Osteocyte (in vitro differentiated cells): Measurements from ENCODE around the gene PRM3. TPM values are rescaled to one million over a fixed set of nuclear protein-coding genes. Genes with fewer than 3 reads are reported as not detected.

ENCODE experiments used
- DNase-seq: peaks from one replicate; pipeline ENCODE4 v3.0.0; 2021; ENCODE audit warnings: mixed read lengths; ENCODE audit not compliant: unreplicated experiment; ENCODE audit errors: extremely low spot score
- H3K27ac Mint-ChIP-seq: one replicate; pipeline ENCODE4 v1.8.0; 2021; ENCODE audit warnings: mild to moderate bottlenecking, mixed read lengths; ENCODE audit not compliant: unreplicated experiment
- H3K27me3 Mint-ChIP-seq: one replicate; pipeline ENCODE4 v1.8.0; 2021; ENCODE audit warnings: mixed read lengths; ENCODE audit not compliant: unreplicated experiment
- H3K36me3 Mint-ChIP-seq: one replicate; pipeline ENCODE4 v1.8.0; 2021; ENCODE audit warnings: mixed read lengths; ENCODE audit not compliant: unreplicated experiment
- H3K4me1 Mint-ChIP-seq: one replicate; pipeline ENCODE4 v1.8.0; 2021; ENCODE audit warnings: mixed read lengths; ENCODE audit not compliant: unreplicated experiment
- H3K4me3 Mint-ChIP-seq: one replicate; pipeline ENCODE4 v1.8.0; 2021; ENCODE audit warnings: mild to moderate bottlenecking, moderate library complexity, mixed read lengths; ENCODE audit not compliant: unreplicated experiment
- H3K9me3 Mint-ChIP-seq: one replicate; pipeline ENCODE4 v1.8.0; 2021; ENCODE audit warnings: mixed read lengths; ENCODE audit not compliant: unreplicated experiment
- microRNA-seq: library from miRNA; unstranded; fragments of <30 nt; microRNA quantifications from one replicate; pipeline ENCODE4 v1.1.0, GENCODE V29; 2020; ENCODE audit not compliant: unreplicated experiment
- total RNA-seq: library from RNA; stranded (reverse); gene quantifications from 2 replicates; pipeline ENCODE4 v1.2.1, GENCODE V29; 2021
- TF ChIP-seq, protein P1 (sequence below): fragments of 200-600 bp; sonication (generic); IDR thresholded peaks from 2 replicates; pipeline ENCODE4 v1.5.0; 2021; ENCODE audit warnings: antibody characterized with exemption, mild to moderate bottlenecking, moderate library complexity

PRM3 gene
- total RNA-seq, 1 donor from 2014 or later: not detected

DNA sequence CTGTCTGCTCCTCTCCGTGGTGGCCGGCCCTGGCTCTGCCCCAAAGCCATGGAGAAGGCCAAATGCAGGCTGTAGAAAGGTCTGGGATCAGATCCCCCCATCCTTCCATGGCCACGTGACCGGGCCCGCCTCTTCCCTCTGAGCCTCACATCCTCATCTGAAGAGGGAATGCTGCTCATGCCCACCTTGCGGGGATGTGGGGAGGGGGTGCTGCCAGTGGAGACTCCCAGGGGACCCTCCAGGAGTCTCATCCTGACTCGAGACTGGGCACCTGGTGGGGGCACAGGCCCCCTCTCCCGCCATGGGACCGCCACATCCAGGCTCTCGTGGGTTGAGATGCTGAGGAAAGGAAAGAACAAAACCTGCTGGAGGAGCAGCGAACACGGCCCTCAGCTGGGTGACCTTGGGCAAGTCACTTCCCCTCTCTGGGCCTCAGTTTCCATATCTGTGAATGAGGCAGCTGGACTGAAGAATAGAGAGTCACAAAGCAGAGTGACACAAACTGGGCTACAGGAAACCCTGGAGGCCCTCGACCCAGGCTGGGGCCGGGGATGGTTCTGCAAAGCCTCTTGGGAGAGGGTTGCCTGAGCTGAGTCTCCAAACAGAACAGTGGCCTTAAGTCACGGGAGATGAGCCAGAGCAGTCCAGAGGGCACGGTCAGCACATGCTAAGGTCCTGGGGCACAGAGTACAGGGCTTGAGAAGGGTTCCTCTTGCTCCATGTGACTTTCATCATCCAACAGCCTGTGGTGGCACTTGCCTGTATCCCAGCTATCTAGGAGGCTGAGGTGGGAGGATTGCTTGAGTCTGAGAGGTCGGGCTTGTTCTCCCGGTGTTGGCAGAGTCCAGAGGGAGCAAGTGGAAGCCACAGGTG lies 47.5 kb downstream of the PRM3 start:
- no peak overlapping the region for H3K4me3 Mint-ChIP-seq
- DNase-seq: no peak
- TF ChIP-seq, protein P1, sequence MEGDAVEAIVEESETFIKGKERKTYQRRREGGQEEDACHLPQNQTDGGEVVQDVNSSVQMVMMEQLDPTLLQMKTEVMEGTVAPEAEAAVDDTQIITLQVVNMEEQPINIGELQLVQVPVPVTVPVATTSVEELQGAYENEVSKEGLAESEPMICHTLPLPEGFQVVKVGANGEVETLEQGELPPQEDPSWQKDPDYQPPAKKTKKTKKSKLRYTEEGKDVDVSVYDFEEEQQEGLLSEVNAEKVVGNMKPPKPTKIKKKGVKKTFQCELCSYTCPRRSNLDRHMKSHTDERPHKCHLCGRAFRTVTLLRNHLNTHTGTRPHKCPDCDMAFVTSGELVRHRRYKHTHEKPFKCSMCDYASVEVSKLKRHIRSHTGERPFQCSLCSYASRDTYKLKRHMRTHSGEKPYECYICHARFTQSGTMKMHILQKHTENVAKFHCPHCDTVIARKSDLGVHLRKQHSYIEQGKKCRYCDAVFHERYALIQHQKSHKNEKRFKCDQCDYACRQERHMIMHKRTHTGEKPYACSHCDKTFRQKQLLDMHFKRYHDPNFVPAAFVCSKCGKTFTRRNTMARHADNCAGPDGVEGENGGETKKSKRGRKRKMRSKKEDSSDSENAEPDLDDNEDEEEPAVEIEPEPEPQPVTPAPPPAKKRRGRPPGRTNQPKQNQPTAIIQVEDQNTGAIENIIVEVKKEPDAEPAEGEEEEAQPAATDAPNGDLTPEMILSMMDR: no peak
- H3K36me3 Mint-ChIP-seq: no peaks in the 10 kb centered on the region
- H3K4me1 Mint-ChIP-seq: peaks cover 8% of the 10 kb centered on the region
- peaks cover 2% of the 10 kb centered on the region for H3K27me3 Mint-ChIP-seq
- no peak overlapping the region for H3K27ac Mint-ChIP-seq
- H3K9me3 Mint-ChIP-seq: no peaks in the 10 kb centered on the region

DNA sequence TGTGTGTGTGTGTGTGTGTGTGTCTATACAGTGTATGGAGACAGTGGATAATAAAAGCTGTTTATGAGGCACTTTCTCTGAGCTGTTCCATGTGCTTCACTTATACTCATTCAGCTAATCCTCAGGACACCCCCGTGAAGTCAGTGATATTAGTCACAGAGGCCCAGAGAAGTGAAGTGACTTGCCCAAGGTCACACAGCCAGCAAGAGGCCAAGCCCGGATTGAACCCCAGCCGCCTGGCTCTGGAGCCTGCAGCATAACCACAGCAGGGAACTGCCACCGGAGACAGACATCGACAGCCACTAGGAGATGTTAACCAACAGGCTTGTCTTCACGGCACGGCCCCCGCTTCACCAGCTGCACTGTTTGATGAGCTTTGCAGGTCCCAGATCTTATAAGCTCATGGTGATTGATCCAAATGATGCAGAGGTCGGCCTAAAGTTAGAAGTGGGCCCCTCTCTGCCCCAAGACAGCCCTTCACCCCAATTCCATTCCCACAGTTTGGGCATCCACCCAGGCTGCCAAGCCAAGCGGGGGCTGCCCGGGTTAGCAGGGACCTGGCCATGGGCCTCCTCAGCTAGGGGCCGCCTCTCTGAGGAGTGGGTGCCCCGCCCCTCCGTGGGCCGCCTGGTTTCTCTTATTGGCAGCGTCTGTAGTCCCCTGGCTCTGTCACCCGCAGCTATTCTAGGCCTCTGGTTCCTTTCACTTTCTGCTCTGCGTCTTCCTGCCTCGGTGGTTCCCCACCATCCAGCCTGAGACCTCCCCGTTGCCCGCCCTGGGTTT lies 48.3 kb downstream of the PRM3 start:
- DNase-seq: no peak
- TF ChIP-seq, protein P1: no peak
- H3K27ac Mint-ChIP-seq: no peak overlapping the region
- no peaks in the 10 kb centered on the region for H3K36me3 Mint-ChIP-seq
- peaks cover 8% of the 10 kb centered on the region for H3K4me1 Mint-ChIP-seq
- H3K9me3 Mint-ChIP-seq: no peaks in the 10 kb centered on the region
- H3K4me3 Mint-ChIP-seq: no peak overlapping the region
- H3K27me3 Mint-ChIP-seq: peaks cover 2% of the 10 kb centered on the region

DNA sequence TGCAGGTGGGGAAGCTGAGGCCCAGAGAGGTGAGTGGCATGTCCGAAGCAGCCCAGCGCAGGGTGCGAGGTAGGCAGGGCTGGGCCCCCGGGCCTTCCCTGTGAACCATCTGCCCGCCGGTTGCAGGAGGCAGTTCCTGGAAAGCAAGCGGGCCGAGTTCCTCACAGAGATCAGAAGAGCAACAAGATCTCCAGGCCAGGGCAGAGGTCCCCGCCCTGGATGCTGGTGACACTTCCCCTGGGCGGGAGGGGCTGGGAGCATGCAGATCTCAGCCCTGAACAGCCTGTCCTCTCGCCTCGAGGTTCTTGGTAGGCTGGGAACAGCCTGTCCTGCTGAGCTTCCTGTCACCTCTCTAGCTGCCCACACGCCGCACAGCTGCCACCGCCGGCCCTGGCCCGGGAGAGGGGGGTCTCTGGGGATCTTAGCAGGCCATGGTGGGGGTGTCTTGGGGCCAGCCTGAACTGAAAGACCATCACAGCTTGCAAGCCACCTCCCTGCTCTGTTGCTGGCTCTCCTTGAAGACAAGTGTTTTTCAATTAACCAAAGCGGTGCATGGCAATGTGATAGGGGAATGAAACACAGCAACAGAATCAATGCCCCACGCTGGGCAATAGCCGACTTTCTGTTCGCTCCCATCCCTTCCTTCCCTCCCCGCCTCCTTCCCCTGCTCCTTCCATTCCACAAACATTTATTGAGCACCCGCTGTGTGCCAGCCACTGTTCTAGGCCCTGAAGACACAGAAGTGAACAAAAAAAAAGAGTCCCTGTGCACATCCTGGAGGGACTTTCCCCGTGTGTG lies 49.1 kb downstream of the PRM3 start:
- DNase-seq: no peak
- Mint-ChIP-seq H3K27ac (no peak overlapping the region), H3K4me1 (peaks cover 8% of the 10 kb centered on the region), H3K36me3 (no peaks in the 10 kb centered on the region), H3K27me3 (peaks cover 2% of the 10 kb centered on the region), H3K9me3 (no peaks in the 10 kb centered on the region), H3K4me3 (no peak overlapping the region)
- TF ChIP-seq, protein P1: no peak

Small RNA genes lying within 50 kb of the gene (microRNA-seq; reads per million reads assigned to microRNA genes)
- not detected for gene MIR548H2

Other genes with a start within 250 kb of the PRM3 start
- 9.7 and 10.6 TPM in 2 replicates for gene SOCS1, start 17.4 kb downstream of the PRM3 start, total RNA-seq
- not detected in 2 replicates for gene TNP2, start 4.3 kb downstream of the PRM3 start, total RNA-seq
- gene PRM2, start 2.9 kb upstream of the PRM3 start, total RNA-seq: not detected in 2 replicates
- gene PRM1, start 7.7 kb upstream of the PRM3 start, total RNA-seq: not detected in 2 replicates
- 4.1 and 5.1 TPM in 2 replicates for gene RMI2, start 71.8 kb upstream of the PRM3 start, total RNA-seq